ENCODE results near the gene MB.

The MB gene

GRCh38 chr22:35578836-35579575 is 38.1 kb downstream of the MB start:
- TF ChIP-seq KLF17 (tag by site-specific recombination; IDR thresholded peaks at IDR 0.05) (no peak), ZNF354C (tag by site-specific recombination; IDR thresholded peaks at IDR 0.05; ENCODE audit: borderline replicate concordance, low read depth) (no peak), SP2 (tag by site-specific recombination; IDR thresholded peaks at IDR 0.05) (0 out of 2 replicates have a peak, but pooled peaks have one; percentile 11), PRDM10 (tag by site-specific recombination; IDR thresholded peaks at IDR 0.05) (peak; percentile 32; the same call in 1 of the 2 replicates)
- Histone ChIP-seq H3K9me3 (ENCODE audit: control insufficient read depth, insufficient read depth, low read depth, low read length) (no peaks in the 10 kb centered on the region), H3K4me3 (ENCODE audit: low read depth, low read length) (no peak overlapping the region), H3K27ac (ENCODE audit: extremely low read depth, low read depth, low read length) (no peak overlapping the region), H3K36me3 (ENCODE audit: control insufficient read depth in 2 of 2, insufficient read depth in 1 of 2, low read length in 2 of 2) (no peaks in the 10 kb centered on the region), H3K4me1 (ENCODE audit: control insufficient read depth, insufficient read depth, low read length) (no peaks in the 10 kb centered on the region)
- POLR2A ChIA-PET, result no interaction called here
- CTCF ChIA-PET, result no interaction called here

- no peaks in the 10 kb centered on the region for H3K9me3 ChIP-seq (ENCODE audit: control insufficient read depth, insufficient read depth, low read depth, low read length)
- no peaks in the 10 kb centered on the region for H3K36me3 ChIP-seq (ENCODE audit: control insufficient read depth in 2 of 2, insufficient read depth in 1 of 2, low read length in 2 of 2)
- H3K4me3 ChIP-seq (ENCODE audit: low read depth, low read length), result no peak overlapping the region
- POLR2A ChIA-PET, result no interaction called here
- no peaks in the 10 kb centered on the region for H3K4me1 ChIP-seq (ENCODE audit: control insufficient read depth, insufficient read depth, low read length)
- no peak overlapping the region for H3K27ac ChIP-seq (ENCODE audit: extremely low read depth, low read depth, low read length)
- CTCF ChIA-PET, result interaction anchor here (2.1 kb wide), 1 partner anchor 37 kb away, joined by 8 read pairs; the partner anchor contains the start of gene RASD2
- TF ChIP-seq ZNF707 (tag by site-specific recombination; IDR thresholded peaks at IDR 0.05), result 0 out of 2 replicates have a peak, but pooled peaks have one; percentile 13
- no peak for TF ChIP-seq SCRT1 (tag by site-specific recombination; IDR thresholded peaks at IDR 0.05; ENCODE audit: borderline replicate concordance)
- peak; percentile 97 for TF ChIP-seq ZNF366 (tag by site-specific recombination; conservative IDR thresholded peaks at IDR 0.05)
- TF ChIP-seq ZFHX2 (tag by site-specific recombination; conservative IDR thresholded peaks at IDR 0.05), result peak; percentile 89
- no peak for TF ChIP-seq ZNF335 (tag by site-specific recombination; conservative IDR thresholded peaks at IDR 0.05)
- peak; percentile 100 for TF ChIP-seq EGR2 (tag by site-specific recombination; IDR thresholded peaks at IDR 0.05; ENCODE audit: low read depth)
- TF ChIP-seq ZNF169 (tag by site-specific recombination; IDR thresholded peaks at IDR 0.05), result no peak
- peak; percentile 97 for TF ChIP-seq ZBTB17 (tag by site-specific recombination; IDR thresholded peaks at IDR 0.05)
- peak; percentile 37 for TF ChIP-seq SP2 (tag by site-specific recombination; IDR thresholded peaks at IDR 0.05)
- 0 out of 2 replicates have a peak, but pooled peaks have one; percentile 20 for TF ChIP-seq ZNF157 (tag by site-specific recombination; IDR thresholded peaks at IDR 0.05)
- no peak for TF ChIP-seq ZNF658 (tag by site-specific recombination; IDR thresholded peaks at IDR 0.05)
- TF ChIP-seq CTCF (tag by site-specific recombination; IDR thresholded peaks at IDR 0.05), result no peak
- no peak for TF ChIP-seq KLF7 (tag by site-specific recombination; IDR thresholded peaks at IDR 0.05; ENCODE audit: borderline replicate concordance)
- TF ChIP-seq ZNF518A (tag by site-specific recombination; conservative IDR thresholded peaks at IDR 0.05; ENCODE audit: low read depth), result no peak
- TF ChIP-seq ZNF624 (tag by site-specific recombination; IDR thresholded peaks at IDR 0.05), result no peak
These were observed 39.1 kb downstream of the MB start for GRCh38 chr22:35577799-35578659.

Data from HEK293 (cell line).